ENCODE results near the gene KLF9. TPM values are rescaled to one million over a fixed set of nuclear protein-coding genes. Genes with fewer than 3 reads are reported as not detected.

The KLF9 gene
- total RNA-seq, 6 experiments from 2014 or later, result 7.9 to 15.7 (median 12.4) TPM

DNA sequence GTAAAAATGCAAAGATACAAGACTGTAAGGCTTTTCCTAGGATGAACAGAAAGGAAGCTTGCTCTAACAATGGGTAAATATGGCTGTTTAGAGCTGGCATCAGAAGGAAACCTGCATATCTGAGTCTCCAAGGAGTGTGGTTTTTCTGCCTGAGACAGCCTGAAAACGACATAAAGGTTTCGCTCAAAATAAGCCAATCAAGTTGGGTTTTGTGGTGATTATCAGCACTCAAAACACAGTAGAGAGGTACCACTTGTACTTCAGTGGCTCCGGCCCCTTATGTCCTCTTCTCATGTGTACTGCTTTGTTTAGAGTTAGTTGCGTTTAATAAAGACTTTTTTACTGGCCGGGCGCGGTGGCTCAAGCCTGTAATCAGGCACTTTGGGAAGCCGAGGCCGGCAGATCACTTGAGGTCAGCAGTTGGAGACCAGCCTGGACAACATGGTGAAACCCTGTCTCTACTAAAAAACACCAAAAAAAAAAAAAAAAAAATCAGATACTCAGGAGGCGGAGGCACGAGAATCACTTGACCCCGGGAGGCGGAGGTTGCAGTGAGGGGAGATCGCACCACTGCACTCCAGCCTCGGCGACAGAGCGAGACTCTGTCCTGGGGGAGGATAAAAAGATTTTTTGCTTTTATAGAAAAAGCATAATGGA is 39.4 kb downstream of the KLF9 start:
- TF ChIP-seq, protein P1, sequence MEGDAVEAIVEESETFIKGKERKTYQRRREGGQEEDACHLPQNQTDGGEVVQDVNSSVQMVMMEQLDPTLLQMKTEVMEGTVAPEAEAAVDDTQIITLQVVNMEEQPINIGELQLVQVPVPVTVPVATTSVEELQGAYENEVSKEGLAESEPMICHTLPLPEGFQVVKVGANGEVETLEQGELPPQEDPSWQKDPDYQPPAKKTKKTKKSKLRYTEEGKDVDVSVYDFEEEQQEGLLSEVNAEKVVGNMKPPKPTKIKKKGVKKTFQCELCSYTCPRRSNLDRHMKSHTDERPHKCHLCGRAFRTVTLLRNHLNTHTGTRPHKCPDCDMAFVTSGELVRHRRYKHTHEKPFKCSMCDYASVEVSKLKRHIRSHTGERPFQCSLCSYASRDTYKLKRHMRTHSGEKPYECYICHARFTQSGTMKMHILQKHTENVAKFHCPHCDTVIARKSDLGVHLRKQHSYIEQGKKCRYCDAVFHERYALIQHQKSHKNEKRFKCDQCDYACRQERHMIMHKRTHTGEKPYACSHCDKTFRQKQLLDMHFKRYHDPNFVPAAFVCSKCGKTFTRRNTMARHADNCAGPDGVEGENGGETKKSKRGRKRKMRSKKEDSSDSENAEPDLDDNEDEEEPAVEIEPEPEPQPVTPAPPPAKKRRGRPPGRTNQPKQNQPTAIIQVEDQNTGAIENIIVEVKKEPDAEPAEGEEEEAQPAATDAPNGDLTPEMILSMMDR (IDR thresholded peaks at IDR 0.05), result no peak
- Mint-ChIP-seq H3K9me3 (no peaks in the 10 kb centered on the region), H3K27me3 (ENCODE audit: insufficient read depth) (no peaks in the 10 kb centered on the region; the same call in 1 of the 2 replicates), H3K27ac (no peak overlapping the region), H3K4me3 (no peak overlapping the region), H3K36me3 (ENCODE audit: low read depth) (no peaks in the 10 kb centered on the region), H3K4me1 (ENCODE audit: low read depth) (no peaks in the 10 kb centered on the region)
- DNase-seq, result no peak

DNA sequence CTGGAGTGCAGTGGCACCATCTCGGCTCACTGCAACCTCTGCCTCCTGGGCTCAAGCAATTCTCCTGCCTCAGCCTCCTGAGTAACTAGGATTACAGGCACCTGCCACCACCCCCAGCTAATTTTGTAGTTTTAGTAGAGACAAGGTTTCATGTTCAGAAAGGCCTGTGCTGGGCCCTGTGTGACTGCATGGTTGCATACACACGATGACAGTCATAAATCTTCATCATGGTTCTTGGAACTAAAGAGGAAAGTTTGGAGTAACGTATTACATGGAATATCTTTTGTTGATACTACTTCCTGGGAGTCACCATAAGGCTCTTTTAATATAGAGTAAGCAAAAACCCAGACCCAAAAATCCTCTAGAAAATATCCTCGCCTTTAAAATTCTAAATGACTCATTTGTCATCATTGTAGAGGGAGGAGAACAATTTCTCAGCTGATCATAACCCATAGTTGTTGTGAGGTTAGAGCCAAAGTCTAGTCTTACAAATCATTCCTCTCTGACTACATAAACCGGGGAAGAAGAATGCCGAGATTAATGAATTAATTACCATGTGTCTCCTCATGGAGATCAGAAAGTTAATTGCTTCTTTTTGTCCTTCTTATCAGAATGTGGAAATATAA is 47.0 kb downstream of the KLF9 start:
- TF ChIP-seq, protein P1 (IDR thresholded peaks at IDR 0.05), result no peak
- H3K36me3 Mint-ChIP-seq (ENCODE audit: low read depth), result no peaks in the 10 kb centered on the region; the same call in 1 of the 2 replicates
- no peak overlapping the region for H3K4me3 Mint-ChIP-seq
- H3K4me1 Mint-ChIP-seq (ENCODE audit: low read depth), result peaks cover 15% of the 10 kb centered on the region
- H3K27ac Mint-ChIP-seq, result no peak overlapping the region
- H3K27me3 Mint-ChIP-seq (ENCODE audit: insufficient read depth), result no peaks in the 10 kb centered on the region
- DNase-seq, result peak; percentile 22
- no peaks in the 10 kb centered on the region for H3K9me3 Mint-ChIP-seq

DNA sequence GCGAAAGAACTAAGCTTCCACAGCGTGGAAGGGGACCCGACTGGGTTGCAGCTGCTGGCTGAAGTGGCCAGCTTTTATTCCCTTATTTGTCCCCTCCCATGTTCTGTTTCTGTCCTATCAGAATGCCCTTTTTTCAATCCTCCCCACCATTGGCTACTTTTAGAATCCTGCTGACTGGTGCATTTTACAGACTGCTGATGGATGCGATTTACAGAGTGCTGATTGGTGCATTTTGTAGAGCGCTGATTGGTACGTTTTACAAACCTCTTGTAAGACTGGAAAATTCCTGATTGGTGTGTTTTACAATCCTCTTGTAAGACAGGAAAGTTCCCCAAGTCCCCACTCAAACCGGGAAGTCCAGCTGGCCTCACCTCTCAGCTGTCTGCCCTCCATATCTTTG is 50.7 kb downstream of the KLF9 start:
- peaks cover 15% of the 10 kb centered on the region for H3K4me1 Mint-ChIP-seq (ENCODE audit: low read depth)
- H3K9me3 Mint-ChIP-seq, result no peaks in the 10 kb centered on the region
- no peak overlapping the region for H3K4me3 Mint-ChIP-seq
- TF ChIP-seq, protein P1 (IDR thresholded peaks at IDR 0.05), result no peak
- no peak for DNase-seq
- H3K27me3 Mint-ChIP-seq (ENCODE audit: insufficient read depth), result no peaks in the 10 kb centered on the region
- no peak overlapping the region for H3K27ac Mint-ChIP-seq
- H3K36me3 Mint-ChIP-seq (ENCODE audit: low read depth), result no peaks in the 10 kb centered on the region; the same call in 1 of the 2 replicates

DNA sequence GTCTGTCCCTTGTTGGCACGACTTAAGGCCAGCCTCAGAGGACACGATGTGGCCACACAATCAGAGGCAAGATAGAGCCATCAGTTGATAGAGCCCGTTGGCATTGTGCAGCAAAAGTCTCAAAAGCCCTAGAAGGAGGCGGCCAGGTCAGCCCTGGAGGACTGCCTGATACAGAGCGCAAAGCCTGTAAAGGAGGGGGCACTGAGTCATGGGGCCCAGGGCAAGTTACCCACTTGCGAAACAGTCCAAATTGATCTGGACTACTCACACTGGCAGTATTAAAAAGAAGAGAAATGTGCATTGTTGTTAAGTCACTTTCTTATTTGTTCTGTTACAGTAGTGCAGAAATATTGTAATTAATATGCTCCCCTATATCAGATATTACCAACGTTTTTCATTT is 51.5 kb downstream of the KLF9 start:
- peaks cover 13% of the 10 kb centered on the region for H3K4me1 Mint-ChIP-seq (ENCODE audit: low read depth)
- TF ChIP-seq, protein P1 (IDR thresholded peaks at IDR 0.05), result no peak
- no peak overlapping the region for H3K27ac Mint-ChIP-seq
- no peaks in the 10 kb centered on the region for H3K27me3 Mint-ChIP-seq (ENCODE audit: insufficient read depth)
- DNase-seq, result no peak
- no peaks in the 10 kb centered on the region; the same call in 1 of the 2 replicates for H3K36me3 Mint-ChIP-seq (ENCODE audit: low read depth)
- H3K9me3 Mint-ChIP-seq, result no peaks in the 10 kb centered on the region
- no peak overlapping the region for H3K4me3 Mint-ChIP-seq

DNA sequence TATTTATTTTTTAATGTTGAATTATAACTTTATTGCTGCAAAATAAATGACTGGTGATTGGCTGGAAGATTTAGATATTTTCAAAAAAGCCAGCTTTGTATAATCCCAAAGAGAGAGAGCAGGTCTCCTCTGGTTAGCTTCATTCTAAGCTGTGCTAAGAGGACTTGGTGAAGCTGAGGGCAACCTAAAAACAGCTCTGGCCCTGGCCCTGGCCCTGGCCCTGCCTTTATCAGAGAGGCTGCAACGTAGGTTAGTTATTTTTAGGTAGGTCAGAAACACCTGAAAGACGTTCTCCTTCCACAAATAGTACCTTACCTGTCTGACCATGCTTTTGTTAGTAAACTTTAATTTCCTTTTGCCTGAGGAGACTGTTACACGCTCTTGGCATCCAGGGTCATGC is 58.7 kb downstream of the KLF9 start:
- no peaks in the 10 kb centered on the region for H3K27me3 Mint-ChIP-seq (ENCODE audit: insufficient read depth)
- DNase-seq, result no peak
- H3K9me3 Mint-ChIP-seq, result no peaks in the 10 kb centered on the region
- H3K36me3 Mint-ChIP-seq (ENCODE audit: low read depth), result peaks cover 4% of the 10 kb centered on the region; the same call in 1 of the 2 replicates
- H3K27ac Mint-ChIP-seq, result peak overlapping the region; percentile 64
- TF ChIP-seq, protein P1 (IDR thresholded peaks at IDR 0.05), result no peak
- H3K4me3 Mint-ChIP-seq, result no peak overlapping the region
- H3K4me1 Mint-ChIP-seq (ENCODE audit: low read depth), result peaks cover 17% of the 10 kb centered on the region

All from HFFc6 (cell line).